Coronary artery (tissue), 2 donors: ENCODE measurements around the gene PTPRR.

ENCODE experiments used
- DNase-seq: peaks from one replicate; pipeline ENCODE4 v3.0.0-alpha.2; 2017; ENCODE audit warnings: low spot score
- H3K27ac ChIP-seq, 2 donors: fragments of 200-600 bp; sonication (generic); one replicate each; pipeline ENCODE4 v1.5.1; 2016 to 2019
- H3K4me3 ChIP-seq: fragments of 200-600 bp; sonication (generic); 2 replicates; pipeline ENCODE4 v1.5.1; 2016; ENCODE audit warnings: mild to moderate bottlenecking, moderate library complexity
- CTCF ChIP-seq: fragments of 200-600 bp; sonication (generic); IDR thresholded peaks from one replicate; pipeline ENCODE4 v1.5.1; 2019; ENCODE audit warnings: antibody characterized with exemption

PTPRR gene

GRCh38 chr12:70763666-70764065 is 156.9 kb downstream of the PTPRR start:
- TF ChIP-seq CTCF: no peak
- DNase-seq: no peak
- Histone ChIP-seq H3K4me3 (no peak overlapping the region), H3K27ac (no peak overlapping the region)

GRCh38 chr12:70762000-70762399 is 158.5 kb downstream of the PTPRR start:
- no peak for DNase-seq
- no peak for TF ChIP-seq CTCF
- no peak overlapping the region for H3K27ac ChIP-seq
- H3K4me3 ChIP-seq: no peak overlapping the region

GRCh38 chr12:70759161-70759918 is 161.2 kb downstream of the PTPRR start:
- no peak for TF ChIP-seq CTCF
- Histone ChIP-seq H3K27ac (no peak overlapping the region), H3K4me3 (no peak overlapping the region)
- no peak for DNase-seq

- Histone ChIP-seq H3K4me3 (no peak overlapping the region), H3K27ac (no peak overlapping the region)
- DNase-seq: no peak
- no peak for TF ChIP-seq CTCF
Observed at GRCh38 chr12:70758494-70758845, 162.1 kb downstream of the PTPRR start.

GRCh38 chr12:70757830-70758493 is 162.6 kb downstream of the PTPRR start:
- no peak overlapping the region for H3K4me3 ChIP-seq
- no peak for DNase-seq
- no peak overlapping the region for H3K27ac ChIP-seq
- no peak for TF ChIP-seq CTCF

- TF ChIP-seq CTCF: no peak
- Histone ChIP-seq H3K4me3 (no peak overlapping the region), H3K27ac (no peak overlapping the region)
- DNase-seq: no peak
Observed at GRCh38 chr12:70756791-70757190, 163.7 kb downstream of the PTPRR start.

GRCh38 chr12:70756118-70756517 is 164.4 kb downstream of the PTPRR start:
- no peak for DNase-seq
- Histone ChIP-seq H3K4me3 (no peak overlapping the region), H3K27ac (no peak overlapping the region)
- TF ChIP-seq CTCF: no peak
